GM18867 (cell line): ENCODE measurements around the gene MYO19.

ENCODE experiments used
- ATAC-seq: cut with Tn5 transposase; IDR thresholded peaks from one replicate; pipeline ENCODE4 v1.9.1; 2021; ENCODE audit warnings: mild to moderate bottlenecking, moderate library complexity; ENCODE audit not compliant: unreplicated experiment

Gene MYO19

GRCh38 chr17:36534840-36535668 is at the start of gene MYO19, which contains the start of gene PIGW:
Gene MYO19 (minus strand): TSS chr17:36534868. CDS start chr17:36532538, 2,330 bp downstream.
Gene PIGW (plus strand): TSS chr17:36534987. CDS start chr17:36537102, 2,115 bp downstream.
- peak; percentile 77 for ATAC-seq

GRCh38 chr17:36583787-36584186 is 49.1 kb upstream of the MYO19 start:
- no peak for ATAC-seq

- ATAC-seq, result no peak
These were observed 44.0 kb upstream of the MYO19 start for GRCh38 chr17:36578671-36579070.

GRCh38 chr17:36576793-36577192 is 42.1 kb upstream of the MYO19 start:
- no peak for ATAC-seq

GRCh38 chr17:36575028-36575427 is 40.4 kb upstream of the MYO19 start:
- ATAC-seq, result no peak

- no peak for ATAC-seq
These were observed 31.4 kb upstream of the MYO19 start for GRCh38 chr17:36566081-36566480.

- no peak for ATAC-seq
These were observed 18.8 kb upstream of the MYO19 start for GRCh38 chr17:36553459-36553858.

GRCh38 chr17:36550491-36551417 is 16.1 kb upstream of the MYO19 start:
- no peak for ATAC-seq

GRCh38 chr17:36547776-36548175 is 13.1 kb upstream of the MYO19 start:
- ATAC-seq, result no peak

- no peak for ATAC-seq
These were observed 11.9 kb upstream of the MYO19 start for GRCh38 chr17:36546418-36547093.

GRCh38 chr17:36545465-36546417 is 11.1 kb upstream of the MYO19 start:
- ATAC-seq, result peak; percentile 60

GRCh38 chr17:36545077-36545464 is 10.4 kb upstream of the MYO19 start:
- peak; percentile 43 for ATAC-seq

GRCh38 chr17:36544307-36545076 is 9.8 kb upstream of the MYO19 start, which contains the start of gene GGNBP2:
Gene GGNBP2 (plus strand): TSS chr17:36544919. CDS start chr17:36545725, 806 bp downstream.
- ATAC-seq, result peak; percentile 55

- ATAC-seq, result peak; percentile 6
These were observed 9.3 kb upstream of the MYO19 start for GRCh38 chr17:36544044-36544306.

- ATAC-seq, result no peak
These were observed 8.1 kb upstream of the MYO19 start for GRCh38 chr17:36542755-36543154.

GRCh38 chr17:36540696-36541095 is 6.0 kb upstream of the MYO19 start:
- ATAC-seq, result no peak

GRCh38 chr17:36535669-36536081 is 1.0 kb upstream of the MYO19 start:
- peak; percentile 16 for ATAC-seq

GRCh38 chr17:36533935-36534839 is 481 bp downstream of the MYO19 start:
- peak; percentile 23 for ATAC-seq
